GM21723 (cell line): ENCODE results near the gene NRG3.

ENCODE experiments used
- ATAC-seq: cut with Tn5 transposase; IDR thresholded peaks from one replicate; pipeline ENCODE4 v1.9.1; 2021; ENCODE audit warnings: mild to moderate bottlenecking, moderate library complexity; ENCODE audit not compliant: unreplicated experiment

NRG3 gene

GRCh38 chr10:81882011-81882410 lies 7.0 kb downstream of the NRG3 start:
- ATAC-seq, result no peak

DNA sequence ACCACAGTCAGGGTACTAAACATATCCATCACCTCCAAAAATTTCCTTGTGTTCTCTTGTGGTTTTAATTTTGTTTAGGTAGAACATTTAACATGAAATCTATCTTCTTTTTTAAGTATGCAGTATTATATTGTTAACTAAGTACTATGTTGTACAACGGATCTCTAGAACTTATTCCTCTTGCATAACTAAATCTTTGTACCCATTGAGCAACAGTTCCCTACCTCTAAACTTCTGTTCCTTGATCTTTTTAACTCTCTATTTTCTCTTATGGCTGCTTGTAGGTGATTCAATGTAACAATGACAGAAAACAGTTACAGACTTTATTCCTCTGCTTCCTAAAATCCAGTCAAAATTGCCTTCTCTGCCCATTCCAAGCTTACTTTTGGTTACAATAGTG lies 9.9 kb downstream of the NRG3 start:
- ATAC-seq, result no peak

DNA sequence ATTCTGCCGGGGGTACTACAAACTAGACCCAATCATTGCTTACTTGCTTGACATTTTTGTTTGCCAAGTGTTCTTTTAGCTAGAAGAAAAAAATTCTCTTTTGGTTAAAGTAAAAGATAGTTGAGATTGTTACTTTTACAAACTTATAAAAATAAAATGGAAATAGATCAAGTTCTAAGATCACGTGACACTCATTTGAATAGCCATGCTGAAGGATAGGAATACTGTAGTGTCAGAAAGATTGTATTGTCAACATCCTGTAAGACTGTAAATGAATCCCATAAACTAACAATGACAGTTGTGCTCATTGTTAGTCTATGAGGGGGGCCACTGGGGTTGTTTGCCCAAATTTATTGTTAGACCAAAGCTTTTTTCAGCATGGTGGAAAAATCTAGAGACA lies 10.5 kb downstream of the NRG3 start:
- ATAC-seq, result no peak

DNA sequence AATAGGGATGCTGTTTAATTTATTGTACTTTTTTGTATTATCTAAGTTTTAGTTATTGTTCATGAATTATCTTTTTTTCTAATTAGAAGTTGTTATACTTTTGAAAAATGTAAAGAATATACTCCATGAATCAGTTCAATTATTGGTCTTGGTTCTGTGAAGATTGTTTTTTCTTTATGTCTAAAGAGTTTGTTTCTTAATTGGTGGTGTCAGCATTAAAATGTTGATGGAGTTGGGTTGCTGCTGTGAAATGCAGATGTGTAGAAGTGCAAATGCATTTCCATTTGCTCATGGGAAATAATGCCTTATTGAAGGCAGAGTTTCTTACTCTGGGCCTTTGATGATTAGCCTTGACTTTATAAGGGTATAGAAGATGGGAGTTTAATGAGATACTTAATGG lies 11.9 kb downstream of the NRG3 start:
- ATAC-seq, result no peak

DNA sequence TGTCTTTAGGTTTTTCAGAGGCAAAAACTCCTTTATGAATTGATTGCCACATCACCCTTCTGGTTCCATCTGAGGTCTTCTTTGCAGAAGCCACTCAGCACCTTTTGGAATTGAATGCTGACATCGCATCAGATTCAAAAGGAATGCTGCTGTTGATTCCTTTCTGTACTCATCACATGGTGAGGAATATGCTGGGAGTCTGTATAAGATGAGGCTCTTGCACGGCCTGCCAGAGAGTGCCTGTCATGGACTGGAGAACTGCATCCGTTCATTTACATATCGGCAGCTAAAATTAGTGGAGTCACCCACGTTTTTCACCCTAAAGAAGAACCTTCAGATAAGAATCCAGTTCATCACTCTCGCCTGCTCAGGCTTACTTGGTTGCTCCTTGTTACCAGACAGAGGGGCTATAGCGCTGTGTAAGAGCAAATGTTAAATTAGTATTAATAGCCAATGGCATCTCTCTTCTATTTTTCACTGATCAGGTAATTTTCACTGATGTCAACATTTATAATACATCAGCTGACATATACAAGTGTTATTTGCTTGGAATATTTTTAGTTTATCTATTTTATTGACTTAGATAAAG lies 14.3 kb downstream of the NRG3 start:
- ATAC-seq, result no peak

DNA sequence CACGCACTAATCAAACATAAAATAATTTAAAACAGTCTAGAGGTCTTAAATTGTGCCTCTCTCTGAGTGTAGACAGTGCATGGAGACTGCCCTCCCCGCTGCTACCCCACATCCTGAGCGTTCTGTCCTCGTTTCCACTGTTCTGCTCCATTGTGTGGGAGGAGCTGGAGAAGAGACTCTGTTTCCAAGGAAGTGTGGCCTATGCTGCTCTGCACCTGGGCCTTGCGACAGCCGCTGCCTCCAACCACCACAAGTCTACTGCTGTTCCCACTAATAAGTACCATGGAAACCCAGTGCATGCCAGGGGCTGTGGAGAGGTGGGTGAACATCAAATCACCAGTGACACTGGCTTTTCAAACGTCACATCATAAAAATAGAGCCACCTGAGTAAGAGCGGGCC lies 19.6 kb downstream of the NRG3 start:
- ATAC-seq, result no peak

- ATAC-seq, result no peak
These were observed 23.5 kb downstream of the NRG3 start for GRCh38 chr10:81898518-81898917.

DNA sequence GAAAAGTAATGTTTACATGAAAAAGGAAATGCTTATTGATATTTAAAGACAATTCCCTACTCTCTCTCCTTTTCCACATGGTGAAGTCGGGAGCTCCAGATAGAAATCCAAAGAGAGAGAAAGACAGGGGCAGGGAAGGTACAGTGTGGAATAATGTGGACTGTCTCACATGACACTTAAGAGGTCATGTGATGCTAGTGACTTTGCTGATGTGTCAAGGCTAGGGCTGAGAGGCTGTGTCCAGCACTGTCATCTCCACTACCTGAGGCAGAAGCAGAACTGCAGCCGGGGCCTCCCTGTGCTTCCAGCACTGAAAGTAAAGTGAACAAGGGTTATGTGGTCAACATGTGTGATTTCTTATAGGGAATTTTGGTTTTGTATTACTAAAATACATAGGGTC lies 26.0 kb downstream of the NRG3 start:
- no peak for ATAC-seq

DNA sequence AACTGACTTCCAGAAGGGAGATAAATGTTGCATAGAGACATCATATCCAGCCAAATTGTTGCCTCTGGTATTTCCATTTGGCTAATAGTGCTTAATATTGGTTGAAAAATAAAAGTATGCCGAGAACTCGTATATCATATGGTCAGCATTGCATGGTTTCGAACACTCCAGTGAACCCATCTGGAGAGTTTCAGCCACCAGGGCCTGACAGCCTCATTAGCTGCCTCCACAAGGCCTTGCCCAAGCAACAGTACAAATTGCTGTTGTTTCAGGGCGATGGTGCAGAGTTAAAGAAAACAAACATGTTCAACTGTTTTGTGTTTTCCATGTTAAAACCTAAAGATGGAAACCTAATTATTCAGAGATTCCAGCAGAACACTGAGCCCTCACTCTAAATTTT lies 28.5 kb downstream of the NRG3 start:
- ATAC-seq, result no peak

DNA sequence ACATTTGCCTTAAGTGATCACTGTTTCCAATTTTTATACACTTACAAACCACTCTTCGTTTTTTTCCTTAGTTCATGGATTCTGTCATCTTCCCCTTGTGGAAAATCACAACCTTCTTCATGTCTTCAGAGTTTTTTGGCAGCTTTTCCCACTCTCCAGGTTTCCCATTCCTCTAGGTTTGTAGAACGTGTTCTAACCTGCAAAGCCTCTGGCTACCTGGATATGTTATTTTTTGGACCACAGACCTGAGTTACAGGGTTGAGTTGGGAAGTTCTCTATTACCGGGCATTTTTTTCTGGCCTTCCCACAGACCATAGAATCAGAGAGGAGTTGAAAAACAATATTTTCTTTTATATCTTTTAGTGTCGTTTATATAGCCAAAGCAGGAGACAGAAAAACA lies 30.2 kb downstream of the NRG3 start:
- ATAC-seq, result no peak

DNA sequence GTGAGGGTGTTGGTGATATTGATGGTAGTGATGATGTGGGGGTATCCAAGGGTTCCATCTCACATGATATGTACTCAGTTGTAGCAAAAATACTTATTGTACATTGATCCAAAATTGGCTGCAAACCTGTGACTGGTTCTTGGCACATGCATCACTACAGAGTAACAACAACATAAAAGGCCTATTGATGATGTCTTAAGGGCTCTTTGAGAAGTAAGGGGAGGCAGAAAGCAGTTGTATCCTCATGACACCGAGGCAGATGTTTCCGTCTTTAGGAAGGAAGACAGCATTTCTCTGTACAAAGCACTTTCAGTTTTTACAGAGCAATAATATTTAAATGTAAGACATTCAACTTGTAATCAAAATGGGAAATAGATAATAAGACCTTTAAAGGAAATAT lies 34.5 kb downstream of the NRG3 start:
- no peak for ATAC-seq

- ATAC-seq, result no peak
These were observed 36.3 kb downstream of the NRG3 start for GRCh38 chr10:81911328-81911727.

DNA sequence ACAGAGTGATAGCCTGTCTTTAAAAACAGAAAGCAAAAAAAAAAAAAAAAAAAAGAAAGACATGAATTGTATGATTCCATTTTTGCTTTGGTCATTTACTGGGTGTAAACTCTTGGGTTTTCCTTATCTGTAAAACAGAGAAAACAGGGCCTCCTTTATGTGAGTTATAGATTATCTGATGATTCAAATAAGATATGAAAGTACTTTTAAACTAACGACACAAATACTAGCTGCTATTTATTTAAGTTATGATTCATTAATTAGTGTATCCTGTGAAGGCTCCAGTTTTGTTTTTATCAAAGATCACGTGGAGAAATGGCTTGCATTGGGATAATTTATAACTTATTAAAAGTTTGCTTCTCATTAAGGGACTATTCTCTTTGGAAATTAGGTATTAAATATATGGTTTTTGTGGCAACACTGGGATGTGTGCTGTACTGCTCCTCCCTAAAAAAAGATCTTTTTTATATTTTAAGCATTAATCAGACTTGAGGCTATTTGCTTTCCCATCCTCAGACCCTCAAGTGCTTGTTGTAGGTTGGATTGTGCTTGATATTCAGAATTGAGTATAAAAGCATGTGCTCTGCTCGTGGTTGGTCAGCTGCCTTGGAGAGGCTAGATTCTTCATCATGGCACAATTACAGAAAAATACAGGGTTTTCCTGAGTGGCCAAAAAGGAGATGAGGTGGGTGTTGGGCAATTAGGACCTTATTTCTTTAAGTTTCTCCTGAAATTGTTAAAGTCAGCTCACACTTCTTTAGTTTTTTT lies 39.9 kb downstream of the NRG3 start:
- no peak for ATAC-seq

DNA sequence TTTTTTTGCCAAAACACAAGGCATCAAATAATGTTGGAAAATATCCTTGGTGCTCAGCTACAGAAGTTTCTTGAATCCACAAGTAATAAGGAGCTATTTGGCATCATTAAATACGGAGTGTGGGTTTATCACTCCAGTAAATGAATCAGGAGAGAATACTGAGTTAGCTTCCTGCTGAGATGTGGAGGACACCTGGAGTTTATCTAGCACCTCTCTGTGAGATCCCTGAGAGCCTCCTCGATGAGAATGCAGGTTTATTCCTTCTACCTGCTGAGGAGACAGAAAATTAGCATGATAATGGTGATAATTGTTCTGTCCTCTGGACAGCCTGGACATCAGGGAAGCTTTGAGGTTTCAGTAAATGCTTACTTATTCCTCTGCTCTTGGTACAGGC lies 40.5 kb downstream of the NRG3 start:
- no peak for ATAC-seq

GRCh38 chr10:81917666-81918065 lies 42.7 kb downstream of the NRG3 start:
- ATAC-seq, result no peak

DNA sequence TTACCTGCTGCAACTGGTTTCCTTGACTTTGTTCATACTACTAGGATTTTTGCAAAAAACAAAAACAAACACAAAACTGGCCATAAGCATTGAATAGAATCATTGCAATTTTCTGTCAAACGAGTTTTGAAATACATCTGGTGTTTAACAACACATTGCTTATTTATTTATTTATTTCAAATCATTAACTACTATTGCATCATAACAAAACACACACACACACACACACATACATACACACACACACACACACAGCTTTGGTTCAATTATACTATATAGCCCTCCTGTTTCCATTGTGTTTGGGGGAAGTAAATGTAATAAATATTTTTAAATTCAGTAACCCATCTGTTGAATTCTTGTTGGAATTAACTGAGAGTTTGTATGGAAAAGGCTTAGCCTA lies 43.8 kb downstream of the NRG3 start:
- no peak for ATAC-seq

GRCh38 chr10:81920213-81920829 lies 45.3 kb downstream of the NRG3 start:
- ATAC-seq, result no peak

DNA sequence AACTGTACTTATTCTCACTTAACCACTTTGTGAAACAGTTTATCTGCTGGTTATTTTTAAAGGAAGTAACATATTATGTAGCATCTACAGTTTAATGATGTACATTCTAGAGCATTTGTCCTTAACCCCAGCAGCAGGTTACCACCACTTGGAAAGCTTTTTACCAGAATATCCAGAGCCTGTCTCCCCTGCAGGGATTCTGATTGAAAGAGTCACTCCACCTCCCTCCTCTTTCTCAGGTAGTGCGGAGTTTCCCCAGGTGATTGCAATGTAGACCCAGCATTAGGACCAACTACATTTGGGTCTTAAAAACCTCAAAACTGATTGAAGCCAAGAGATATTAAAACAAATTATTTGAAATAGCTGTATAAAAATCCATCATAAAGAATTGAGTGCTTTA lies 53.1 kb downstream of the NRG3 start:
- no peak for ATAC-seq

GRCh38 chr10:81943583-81943982 lies 68.6 kb downstream of the NRG3 start:
- ATAC-seq, result no peak

GRCh38 chr10:81944609-81945008 lies 69.6 kb downstream of the NRG3 start:
- no peak for ATAC-seq

DNA sequence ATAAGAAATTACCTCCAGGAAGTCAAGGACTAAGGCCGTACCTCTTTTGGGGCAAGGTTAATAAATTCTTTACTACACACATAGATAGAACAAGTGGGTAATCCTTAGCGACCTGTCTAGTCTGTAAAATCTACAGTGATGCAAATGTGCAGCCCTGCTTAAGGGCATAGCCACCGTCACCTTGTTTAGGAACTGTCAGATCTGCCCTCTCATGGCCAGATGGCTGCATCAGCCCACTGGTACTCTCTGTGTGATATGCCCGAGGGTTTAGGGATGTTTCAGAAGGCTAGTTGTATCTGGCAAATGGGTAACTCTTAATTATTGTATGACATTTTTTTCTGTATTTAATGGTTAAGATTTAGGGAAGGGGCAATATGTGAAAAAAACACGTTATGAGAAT lies 74.3 kb downstream of the NRG3 start:
- ATAC-seq, result no peak

- ATAC-seq, result no peak
These were observed 75.4 kb downstream of the NRG3 start for GRCh38 chr10:81950358-81950757.

GRCh38 chr10:81953420-81953819 lies 78.4 kb downstream of the NRG3 start:
- no peak for ATAC-seq
